ENCODE data around the gene OR4E1.

DNA sequence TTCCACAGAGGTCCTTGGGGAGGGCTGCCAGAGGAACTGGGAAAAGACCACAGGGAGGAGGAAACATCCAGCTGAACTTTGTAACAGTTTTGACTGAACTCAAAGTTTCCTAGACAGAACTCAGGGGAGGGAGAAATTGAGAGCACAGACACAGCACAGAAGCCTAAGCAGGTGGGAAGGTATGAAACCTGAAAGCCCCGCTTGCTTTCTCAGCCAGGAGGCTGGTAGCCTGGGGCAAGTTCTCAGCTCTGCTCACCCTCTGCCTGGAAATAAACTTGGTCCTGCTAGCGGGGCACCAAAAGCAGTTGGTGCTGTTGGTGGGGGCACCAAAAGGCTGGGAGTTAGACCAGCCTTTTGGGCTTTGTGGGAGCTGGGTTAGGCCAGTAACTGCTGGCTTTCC is 25.9 kb upstream of the OR4E1 start:
- TF ChIP-seq, protein P1, sequence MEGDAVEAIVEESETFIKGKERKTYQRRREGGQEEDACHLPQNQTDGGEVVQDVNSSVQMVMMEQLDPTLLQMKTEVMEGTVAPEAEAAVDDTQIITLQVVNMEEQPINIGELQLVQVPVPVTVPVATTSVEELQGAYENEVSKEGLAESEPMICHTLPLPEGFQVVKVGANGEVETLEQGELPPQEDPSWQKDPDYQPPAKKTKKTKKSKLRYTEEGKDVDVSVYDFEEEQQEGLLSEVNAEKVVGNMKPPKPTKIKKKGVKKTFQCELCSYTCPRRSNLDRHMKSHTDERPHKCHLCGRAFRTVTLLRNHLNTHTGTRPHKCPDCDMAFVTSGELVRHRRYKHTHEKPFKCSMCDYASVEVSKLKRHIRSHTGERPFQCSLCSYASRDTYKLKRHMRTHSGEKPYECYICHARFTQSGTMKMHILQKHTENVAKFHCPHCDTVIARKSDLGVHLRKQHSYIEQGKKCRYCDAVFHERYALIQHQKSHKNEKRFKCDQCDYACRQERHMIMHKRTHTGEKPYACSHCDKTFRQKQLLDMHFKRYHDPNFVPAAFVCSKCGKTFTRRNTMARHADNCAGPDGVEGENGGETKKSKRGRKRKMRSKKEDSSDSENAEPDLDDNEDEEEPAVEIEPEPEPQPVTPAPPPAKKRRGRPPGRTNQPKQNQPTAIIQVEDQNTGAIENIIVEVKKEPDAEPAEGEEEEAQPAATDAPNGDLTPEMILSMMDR (conservative IDR thresholded peaks at IDR 0.05) = no peak
- no peak for TF ChIP-seq ZFX (IDR thresholded peaks at IDR 0.05)

All from C4-2B (cell line).